MCF 10A (cell line): ENCODE measurements around the gene FAAP20. TPM values are rescaled to one million over a fixed set of nuclear protein-coding genes. Genes with fewer than 3 reads are reported as not detected.

Experiments
- BruUV-seq: library from RNA; stranded (reverse); fragments of 400-500 nt; replicated peaks from 2 replicates; lab custom pipeline; 2021; lab: Mats Ljungman, UMichigan
- CTCF ChIA-PET: fragments of 300-600 bp; sonication (Branson Sonifier 250); formaldehyde crosslinking; extraction: SDS; loops from one replicate; lab custom pipeline; 2021; ENCODE audit warnings: antibody characterized with exemption, inconsistent platforms; lab: Yijun Ruan, JAX
- POLR2A ChIA-PET: fragments of 300-600, 350-650 bp; sonication (Branson Sonifier 250); formaldehyde crosslinking; extraction: SDS; loops from one replicate; lab custom pipeline; 2020; ENCODE audit warnings: antibody characterized with exemption, inconsistent platforms; lab: Yijun Ruan, JAX
- DNase-seq: peaks from one replicate; pipeline ENCODE4 v3.0.0-alpha.2; 2018; ENCODE audit not compliant: unreplicated experiment
- H3K27ac Mint-ChIP-seq: one replicate; pipeline ENCODE4 v1.8.0; 2022; ENCODE audit warnings: mild to moderate bottlenecking, low read depth, mixed read lengths; ENCODE audit not compliant: unreplicated experiment
- H3K27me3 Mint-ChIP-seq: one replicate; pipeline ENCODE4 v1.8.0; 2022; ENCODE audit warnings: mixed read lengths; ENCODE audit not compliant: insufficient read depth, unreplicated experiment
- H3K36me3 Mint-ChIP-seq: one replicate; pipeline ENCODE4 v1.8.0; 2022; ENCODE audit warnings: mild to moderate bottlenecking, moderate library complexity, mixed read lengths; ENCODE audit not compliant: insufficient read depth, unreplicated experiment
- H3K4me1 Mint-ChIP-seq: one replicate; pipeline ENCODE4 v1.8.0; 2022; ENCODE audit warnings: mixed read lengths; ENCODE audit not compliant: insufficient read depth, unreplicated experiment
- H3K4me3 Mint-ChIP-seq: one replicate; pipeline ENCODE4 v1.8.0; 2022; ENCODE audit warnings: mild to moderate bottlenecking, moderate library complexity, mixed read lengths; ENCODE audit not compliant: unreplicated experiment
- H3K9me3 Mint-ChIP-seq: one replicate; pipeline ENCODE4 v1.8.0; 2022; ENCODE audit warnings: mixed read lengths; ENCODE audit not compliant: unreplicated experiment
- intact Hi-C: fragments of 100-400 bp; cut with micrococcal nuclease; formaldehyde crosslinking; loops from 2 replicates; pipeline ENCODE4 v1.14.1; 2022
- total RNA-seq: library from RNA; stranded (reverse); gene quantifications from 2 replicates; pipeline ENCODE4 v1.2.3, GENCODE V29; 2022
- TF ChIP-seq, protein P1 (sequence below): fragments of 200-600 bp; IDR thresholded peaks from one replicate; pipeline ENCODE4 v1.8.0; 2022; ENCODE audit warnings: antibody characterized with exemption, mild to moderate bottlenecking; ENCODE audit not compliant: unreplicated experiment

FAAP20 gene
- total RNA-seq, 1 experiment from 2014 or later = 75.9 TPM

DNA sequence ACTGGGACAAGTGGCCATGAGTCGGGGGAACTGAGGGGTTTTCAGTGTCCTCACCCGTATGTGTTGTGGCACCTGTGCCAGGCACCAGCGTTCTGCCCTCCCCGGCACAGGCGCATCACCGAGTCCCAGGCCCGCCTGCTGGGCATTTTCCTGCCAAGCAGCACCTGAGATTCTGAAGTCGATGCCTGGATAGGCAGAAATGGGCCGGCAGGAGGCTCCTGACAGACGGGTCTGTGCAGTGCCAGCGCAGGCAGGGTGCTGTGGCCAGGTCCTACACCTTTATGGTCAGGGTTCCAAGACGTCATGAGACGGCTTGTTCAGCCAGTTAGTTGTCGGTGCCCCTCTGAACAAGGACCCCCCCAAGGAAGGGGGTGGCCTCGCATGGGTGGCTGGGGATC lies 10.6 kb downstream of the FAAP20 start:
- no peak for DNase-seq
- H3K4me3 Mint-ChIP-seq = no peak overlapping the region
- POLR2A ChIA-PET = no interaction called here
- no peaks in the 10 kb centered on the region for H3K4me1 Mint-ChIP-seq
- intact Hi-C loops = no loop called here
- CTCF ChIA-PET = interaction anchor here (3.1 kb wide), 1 partner anchor 9 kb away, joined by 17 read pairs; no protein-coding TSS in a partner anchor
- H3K9me3 Mint-ChIP-seq = no peaks in the 10 kb centered on the region
- no TSS peak for BruUV-seq
- no peaks in the 10 kb centered on the region for H3K36me3 Mint-ChIP-seq
- TF ChIP-seq, protein P1, sequence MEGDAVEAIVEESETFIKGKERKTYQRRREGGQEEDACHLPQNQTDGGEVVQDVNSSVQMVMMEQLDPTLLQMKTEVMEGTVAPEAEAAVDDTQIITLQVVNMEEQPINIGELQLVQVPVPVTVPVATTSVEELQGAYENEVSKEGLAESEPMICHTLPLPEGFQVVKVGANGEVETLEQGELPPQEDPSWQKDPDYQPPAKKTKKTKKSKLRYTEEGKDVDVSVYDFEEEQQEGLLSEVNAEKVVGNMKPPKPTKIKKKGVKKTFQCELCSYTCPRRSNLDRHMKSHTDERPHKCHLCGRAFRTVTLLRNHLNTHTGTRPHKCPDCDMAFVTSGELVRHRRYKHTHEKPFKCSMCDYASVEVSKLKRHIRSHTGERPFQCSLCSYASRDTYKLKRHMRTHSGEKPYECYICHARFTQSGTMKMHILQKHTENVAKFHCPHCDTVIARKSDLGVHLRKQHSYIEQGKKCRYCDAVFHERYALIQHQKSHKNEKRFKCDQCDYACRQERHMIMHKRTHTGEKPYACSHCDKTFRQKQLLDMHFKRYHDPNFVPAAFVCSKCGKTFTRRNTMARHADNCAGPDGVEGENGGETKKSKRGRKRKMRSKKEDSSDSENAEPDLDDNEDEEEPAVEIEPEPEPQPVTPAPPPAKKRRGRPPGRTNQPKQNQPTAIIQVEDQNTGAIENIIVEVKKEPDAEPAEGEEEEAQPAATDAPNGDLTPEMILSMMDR = no peak
- H3K27me3 Mint-ChIP-seq = no peaks in the 10 kb centered on the region
- no peak overlapping the region for H3K27ac Mint-ChIP-seq

DNA sequence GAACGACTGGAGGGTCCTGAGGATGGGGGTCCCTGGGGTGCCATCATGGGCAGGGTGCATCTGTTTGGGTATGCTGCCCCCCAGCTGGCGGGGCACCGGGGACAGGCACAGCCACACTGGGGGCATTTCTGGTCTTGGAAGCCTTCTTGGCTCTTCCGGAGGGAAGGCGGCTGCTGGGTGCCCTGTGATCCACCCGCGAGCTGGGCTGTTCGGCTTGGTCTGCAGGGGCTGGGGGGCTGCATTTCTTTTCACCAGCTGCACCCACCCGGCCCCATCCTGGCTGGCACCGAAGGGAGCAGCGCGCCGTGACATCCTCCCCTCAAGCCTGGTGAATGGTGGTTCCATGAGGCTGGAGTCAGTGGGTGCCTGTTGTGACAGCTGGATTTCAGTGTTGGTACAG lies 12.2 kb downstream of the FAAP20 start:
- H3K36me3 Mint-ChIP-seq = no peaks in the 10 kb centered on the region
- CTCF ChIA-PET = interaction anchor here (3.1 kb wide), 1 partner anchor 8 kb away, joined by 17 read pairs; no protein-coding TSS in a partner anchor

DNA sequence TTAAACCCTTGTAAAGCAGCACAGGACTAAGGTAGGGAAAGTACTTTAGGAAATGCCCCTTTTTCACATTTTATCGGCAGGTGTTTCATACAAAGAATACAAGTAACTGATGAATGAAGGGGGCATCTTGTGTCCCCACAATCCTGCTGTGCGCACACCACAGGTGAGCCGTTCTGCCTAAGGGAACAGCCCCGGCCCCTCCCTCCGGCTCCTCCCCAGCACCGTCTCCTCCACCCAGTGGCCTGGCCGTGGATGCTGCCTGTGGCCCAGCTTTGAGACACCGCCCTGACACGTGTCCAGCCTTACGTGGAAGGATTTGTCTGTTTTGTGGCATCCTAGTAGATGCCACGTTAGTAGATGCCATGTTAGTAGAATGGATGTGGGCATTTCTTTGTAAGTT lies 12.8 kb downstream of the FAAP20 start:
- no peaks in the 10 kb centered on the region for H3K4me1 Mint-ChIP-seq
- H3K27ac Mint-ChIP-seq = no peak overlapping the region
- BruUV-seq = no TSS peak
- ChIA-PET POLR2A (no interaction called here), CTCF (interaction anchor here (3.1 kb wide), 1 partner anchor 7 kb away, joined by 17 read pairs; no protein-coding TSS in a partner anchor)
- no peaks in the 10 kb centered on the region for H3K9me3 Mint-ChIP-seq
- DNase-seq = no peak
- no peaks in the 10 kb centered on the region for H3K27me3 Mint-ChIP-seq
- TF ChIP-seq, protein P1 = no peak
- H3K36me3 Mint-ChIP-seq = no peaks in the 10 kb centered on the region
- H3K4me3 Mint-ChIP-seq = no peak overlapping the region
- intact Hi-C loops = no loop called here

More for the DNA sequence above, 12.2 kb downstream of the FAAP20 start:
- DNase-seq = no peak
- BruUV-seq = no TSS peak
- H3K27ac Mint-ChIP-seq = no peak overlapping the region
- TF ChIP-seq, protein P1 = no peak
- H3K4me1 Mint-ChIP-seq = no peaks in the 10 kb centered on the region
- no peaks in the 10 kb centered on the region for H3K27me3 Mint-ChIP-seq
- POLR2A ChIA-PET = no interaction called here
- H3K4me3 Mint-ChIP-seq = no peak overlapping the region
- intact Hi-C loops = no loop called here
- no peaks in the 10 kb centered on the region for H3K9me3 Mint-ChIP-seq

DNA sequence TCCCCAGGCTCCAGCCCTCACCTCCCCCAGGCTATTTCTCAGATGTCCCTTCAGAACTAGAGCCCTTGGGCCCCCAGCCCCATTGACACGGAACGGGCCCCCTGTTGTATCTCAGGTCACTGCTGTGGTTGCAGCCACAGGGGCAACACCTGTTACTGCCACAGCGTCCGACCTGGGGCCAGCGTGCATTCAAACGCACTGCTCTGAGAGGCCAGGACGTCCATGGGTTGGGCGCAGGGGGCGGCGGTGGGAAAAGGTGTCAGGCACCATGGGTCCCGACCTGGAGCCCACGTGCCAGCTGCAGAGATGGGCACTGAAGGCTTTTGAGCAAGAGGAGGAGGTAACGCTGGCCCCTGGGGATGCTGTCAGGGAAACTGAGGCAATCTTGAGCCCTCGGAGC lies 13.3 kb downstream of the FAAP20 start:
- no peaks in the 10 kb centered on the region for H3K4me1 Mint-ChIP-seq
- TF ChIP-seq, protein P1 = no peak
- DNase-seq = no peak
- H3K27me3 Mint-ChIP-seq = no peaks in the 10 kb centered on the region
- ChIA-PET CTCF (no interaction called here), POLR2A (no interaction called here)
- no peak overlapping the region for H3K4me3 Mint-ChIP-seq
- intact Hi-C loops = no loop called here
- no peak overlapping the region for H3K27ac Mint-ChIP-seq
- no peaks in the 10 kb centered on the region for H3K36me3 Mint-ChIP-seq
- no TSS peak for BruUV-seq
- no peaks in the 10 kb centered on the region for H3K9me3 Mint-ChIP-seq
